Vagina (tissue), 2 donors: ENCODE data around the gene CD38. TPM values are rescaled to one million over a fixed set of nuclear protein-coding genes. Genes with fewer than 3 reads are reported as not detected.

Experiments used
- DNase-seq, 2 donors: peaks; one replicate each; pipeline ENCODE4 v3.0.0-alpha.2; 2017; ENCODE audit errors: extremely low spot score in 2 of 2
- H3K27ac ChIP-seq: fragments of 200-600 bp; sonication (generic); one replicate; pipeline ENCODE4 v1.5.1; 2019
- H3K27me3 ChIP-seq: fragments of 200-600 bp; sonication (generic); one replicate; pipeline ENCODE4 v1.5.1; 2019
- H3K36me3 ChIP-seq, 2 donors: fragments of 200-600 bp; sonication (generic); one replicate each; pipeline ENCODE4 v1.5.1; 2017 to 2019
- H3K4me1 ChIP-seq: fragments of 200-600 bp; sonication (generic); one replicate; pipeline ENCODE4 v1.5.1; 2019
- H3K4me3 ChIP-seq, 2 donors: fragments of 200-600 bp; sonication (generic); 1 replicate in 1 of 2; 2 replicates in 1 of 2; pipeline ENCODE4 v1.5.1; 2016 to 2019
- H3K9me3 ChIP-seq: fragments of 200-600 bp; sonication (generic); one replicate; pipeline ENCODE4 v1.5.1; 2019
- POLR2A ChIP-seq, 2 donors: fragments of 450-650 bp; IDR thresholded peaks; one replicate each; pipeline ENCODE4 v1.6.1; 2017; ENCODE audit warnings: antibody characterized with exemption in 2 of 2, mild to moderate bottlenecking in 2 of 2, moderate library complexity in 2 of 2
- POLR2AphosphoS5 ChIP-seq, 2 donors: sonication (generic); formaldehyde crosslinking; IDR thresholded peaks; one replicate each; pipeline ENCODE4 v1.9.0; 2017; ENCODE audit warnings: antibody characterized with exemption in 2 of 2, mild to moderate bottlenecking in 2 of 2, low read depth in 1 of 2; ENCODE audit not compliant: insufficient read depth in 1 of 2
- intact Hi-C: fragments of 100-400 bp; cut with DNase I; formaldehyde crosslinking; loops from one replicate; pipeline ENCODE4 v1.15.1; 2023
- total RNA-seq: library from RNA; depleted of rRNA; stranded (reverse); fragments of >200 nt; gene quantifications from one replicate; pipeline ENCODE4 v1.2.3, GENCODE V29; 2016
- TF ChIP-seq, protein P1 (sequence below), 3 experiments: fragments of 450-650 bp in 2 of 3; fragments of 200-600 bp in 1 of 3; sonication (generic) in 1 of 3; IDR thresholded peaks; one replicate each; pipeline ENCODE4 v1.5.1; 2017 to 2019; ENCODE audit warnings: antibody characterized with exemption in 3 of 3, mild to moderate bottlenecking in 2 of 3, moderate library complexity in 2 of 3

The CD38 gene
- total RNA-seq, 1 donor from 2014 or later: 1.2 TPM

- TF ChIP-seq POLR2A (IDR thresholded peaks at IDR 0.05): no peak
- H3K36me3 ChIP-seq: no peaks in the 10 kb centered on the region
- no peaks in the 10 kb centered on the region for H3K9me3 ChIP-seq
- H3K4me1 ChIP-seq: no peaks in the 10 kb centered on the region
- intact Hi-C loops: no loop called here
- H3K4me3 ChIP-seq: no peak overlapping the region
- peak in 1 of 2 donors; percentile 79 for DNase-seq
- no peaks in the 10 kb centered on the region for H3K27me3 ChIP-seq
- no peak overlapping the region for H3K27ac ChIP-seq
Observed at GRCh38 chr4:15769202-15769601, 8.9 kb upstream of the CD38 start.

GRCh38 chr4:15771216-15772058 is 6.7 kb upstream of the CD38 start:
- Histone ChIP-seq H3K4me1 (no peaks in the 10 kb centered on the region), H3K4me3 (no peak overlapping the region), H3K27ac (no peak overlapping the region), H3K27me3 (no peaks in the 10 kb centered on the region), H3K9me3 (no peaks in the 10 kb centered on the region), H3K36me3 (no peaks in the 10 kb centered on the region)
- TF ChIP-seq POLR2AphosphoS5 (IDR thresholded peaks at IDR 0.05; ENCODE audit: insufficient read depth in 1 of 2, low read depth in 1 of 2) (no peak), POLR2A (IDR thresholded peaks at IDR 0.05) (no peak)
- TF ChIP-seq, protein P1, sequence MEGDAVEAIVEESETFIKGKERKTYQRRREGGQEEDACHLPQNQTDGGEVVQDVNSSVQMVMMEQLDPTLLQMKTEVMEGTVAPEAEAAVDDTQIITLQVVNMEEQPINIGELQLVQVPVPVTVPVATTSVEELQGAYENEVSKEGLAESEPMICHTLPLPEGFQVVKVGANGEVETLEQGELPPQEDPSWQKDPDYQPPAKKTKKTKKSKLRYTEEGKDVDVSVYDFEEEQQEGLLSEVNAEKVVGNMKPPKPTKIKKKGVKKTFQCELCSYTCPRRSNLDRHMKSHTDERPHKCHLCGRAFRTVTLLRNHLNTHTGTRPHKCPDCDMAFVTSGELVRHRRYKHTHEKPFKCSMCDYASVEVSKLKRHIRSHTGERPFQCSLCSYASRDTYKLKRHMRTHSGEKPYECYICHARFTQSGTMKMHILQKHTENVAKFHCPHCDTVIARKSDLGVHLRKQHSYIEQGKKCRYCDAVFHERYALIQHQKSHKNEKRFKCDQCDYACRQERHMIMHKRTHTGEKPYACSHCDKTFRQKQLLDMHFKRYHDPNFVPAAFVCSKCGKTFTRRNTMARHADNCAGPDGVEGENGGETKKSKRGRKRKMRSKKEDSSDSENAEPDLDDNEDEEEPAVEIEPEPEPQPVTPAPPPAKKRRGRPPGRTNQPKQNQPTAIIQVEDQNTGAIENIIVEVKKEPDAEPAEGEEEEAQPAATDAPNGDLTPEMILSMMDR (IDR thresholded peaks at IDR 0.05): no peak
- DNase-seq: no peak
- intact Hi-C loops: no loop called here

DNA sequence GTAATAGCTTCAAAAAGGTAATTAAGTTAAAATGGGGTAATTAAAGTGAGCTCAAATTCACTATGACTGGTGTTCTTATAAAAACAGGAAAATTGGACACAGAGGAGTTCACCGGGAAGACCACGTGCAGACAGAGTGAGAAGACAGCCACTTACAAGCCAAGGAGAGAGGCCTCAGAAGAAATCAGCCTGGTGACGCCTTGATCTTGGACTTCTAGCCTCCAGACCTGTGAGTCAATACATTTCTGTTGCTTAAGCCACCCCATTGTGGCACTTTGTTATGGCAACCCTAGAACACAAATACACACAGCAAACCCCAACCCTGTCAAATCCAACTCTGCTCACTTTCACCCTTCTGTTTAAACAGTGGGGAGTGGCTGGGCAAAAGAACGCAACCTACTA is 4.1 kb upstream of the CD38 start:
- no peak overlapping the region for H3K4me3 ChIP-seq
- TF ChIP-seq, protein P1 (IDR thresholded peaks at IDR 0.05): no peak
- TF ChIP-seq POLR2AphosphoS5 (IDR thresholded peaks at IDR 0.05; ENCODE audit: insufficient read depth in 1 of 2, low read depth in 1 of 2) (no peak), POLR2A (IDR thresholded peaks at IDR 0.05) (no peak)
- no peak overlapping the region for H3K27ac ChIP-seq
- no peaks in the 10 kb centered on the region for H3K9me3 ChIP-seq
- intact Hi-C loops: no loop called here
- H3K27me3 ChIP-seq: no peaks in the 10 kb centered on the region
- no peaks in the 10 kb centered on the region for H3K36me3 ChIP-seq
- peaks cover 11% of the 10 kb centered on the region for H3K4me1 ChIP-seq
- DNase-seq: no peak

DNA sequence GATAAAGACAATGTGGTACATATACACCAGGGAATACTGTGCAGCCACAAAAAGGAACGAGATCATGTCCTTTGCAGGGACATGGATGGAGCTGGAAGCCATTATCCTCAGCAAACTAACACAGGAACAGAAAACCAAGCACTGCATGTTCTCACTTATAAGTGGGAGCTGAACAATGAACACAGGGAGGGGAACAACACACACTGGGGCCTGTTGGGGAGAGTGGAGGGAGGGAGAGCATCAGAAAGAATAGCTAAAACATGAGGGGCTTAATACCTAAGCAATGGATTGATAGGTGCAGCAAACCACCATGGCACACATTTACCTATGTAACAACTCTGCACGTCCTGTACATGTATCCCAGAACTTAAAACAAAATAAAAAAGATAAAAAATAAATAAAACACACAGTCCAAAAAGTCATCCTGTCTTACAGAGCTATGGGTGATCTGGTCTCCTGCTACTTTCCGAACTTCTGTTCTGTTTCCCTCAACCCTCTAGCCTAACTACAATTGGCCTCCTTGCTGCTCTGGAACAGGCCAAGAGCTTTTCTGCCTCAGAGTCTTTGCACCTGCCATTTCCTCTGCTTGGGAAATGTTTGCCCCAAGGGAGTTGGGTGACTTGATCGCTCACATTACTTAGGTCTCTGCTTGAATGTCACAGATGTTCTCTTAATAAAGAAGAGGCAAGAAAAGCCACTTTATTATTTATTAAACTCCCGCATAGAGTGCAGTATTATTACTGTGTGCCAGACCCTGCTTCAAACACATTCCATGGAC is 1.1 kb upstream of the CD38 start:
- H3K4me3 ChIP-seq: no peak overlapping the region
- no peaks in the 10 kb centered on the region for H3K36me3 ChIP-seq
- peaks cover 22% of the 10 kb centered on the region for H3K4me1 ChIP-seq
- no peak for DNase-seq
- H3K27ac ChIP-seq: no peak overlapping the region
- H3K27me3 ChIP-seq: no peaks in the 10 kb centered on the region
- intact Hi-C loops: no loop called here
- TF ChIP-seq POLR2AphosphoS5 (IDR thresholded peaks at IDR 0.05; ENCODE audit: insufficient read depth in 1 of 2, low read depth in 1 of 2) (no peak), POLR2A (IDR thresholded peaks at IDR 0.05) (no peak)
- TF ChIP-seq, protein P1 (IDR thresholded peaks at IDR 0.05): no peak
- H3K9me3 ChIP-seq: no peaks in the 10 kb centered on the region

GRCh38 chr4:15777697-15778288 is 335 bp upstream of the CD38 start:
- intact Hi-C loops: no loop called here

More at GRCh38 chr4:15777697-15778288, 335 bp upstream of the CD38 start:
- peaks cover 22% of the 10 kb centered on the region for H3K4me1 ChIP-seq
- H3K27ac ChIP-seq: no peak overlapping the region
- DNase-seq: no peak
- H3K4me3 ChIP-seq: peak overlapping the region in 1 of 2 donors; percentile 56
- TF ChIP-seq POLR2A (IDR thresholded peaks at IDR 0.05) (no peak), POLR2AphosphoS5 (IDR thresholded peaks at IDR 0.05; ENCODE audit: insufficient read depth in 1 of 2, low read depth in 1 of 2) (no peak)
- TF ChIP-seq, protein P1 (IDR thresholded peaks at IDR 0.05): no peak
- H3K36me3 ChIP-seq: no peaks in the 10 kb centered on the region
- H3K27me3 ChIP-seq: no peaks in the 10 kb centered on the region
- no peaks in the 10 kb centered on the region for H3K9me3 ChIP-seq
